Esophagus squamous epithelium (tissue), 5 donors: ENCODE measurements around the gene KIF7. TPM values are rescaled to one million over a fixed set of nuclear protein-coding genes. Genes with fewer than 3 reads are reported as not detected.

ENCODE experiments used
- DNase-seq: peaks from one replicate; lab custom pipeline; 2025; lab: John Stamatoyannopoulos, UW
- H3K27ac ChIP-seq, 4 donors: fragments of 200-600 bp; sonication (generic); one replicate each; pipeline ENCODE4 v1.5.1; 2016 to 2019; ENCODE audit warnings: mild to moderate bottlenecking in 1 of 4
- H3K27me3 ChIP-seq, 4 donors: fragments of 200-600 bp; sonication (generic); 1 replicate in 3 of 4; 2 replicates in 1 of 4; pipeline versions ENCODE4 v1.5.1 to v1.6.0; 2017 to 2021; ENCODE audit warnings: antibody characterized with exemption in 1 of 4
- H3K36me3 ChIP-seq, 3 donors: fragments of 200-600 bp; sonication (generic); one replicate each; pipeline ENCODE4 v1.5.1; 2016 to 2019
- H3K4me1 ChIP-seq, 3 donors: fragments of 200-600 bp; sonication (generic); one replicate each; pipeline ENCODE4 v1.5.1; 2017 to 2019
- H3K4me3 ChIP-seq, 4 donors: fragments of 200-600 bp; sonication (generic); 1 replicate in 3 of 4; 2 replicates in 1 of 4; pipeline ENCODE4 v1.5.1; 2016 to 2019; ENCODE audit warnings: mild to moderate bottlenecking in 2 of 4, moderate library complexity in 1 of 4
- H3K9me3 ChIP-seq, 3 donors: fragments of 200-600 bp; sonication (generic); one replicate each; pipeline ENCODE4 v1.5.1; 2016 to 2019
- CTCF ChIP-seq, 6 experiments: fragments of 450-650 bp in 4 of 6; fragments of 200-600 bp in 2 of 6; sonication (generic) in 2 of 6; IDR thresholded peaks; one replicate each; pipeline ENCODE4 v1.5.1; 2016 to 2019; ENCODE audit warnings: antibody characterized with exemption in 6 of 6, mild to moderate bottlenecking in 4 of 6, moderate library complexity in 4 of 6
- POLR2A ChIP-seq, 4 donors: fragments of 450-650 bp; IDR thresholded peaks; one replicate each; pipeline ENCODE4 v1.6.1; 2017; ENCODE audit warnings: antibody characterized with exemption in 4 of 4, mild to moderate bottlenecking in 4 of 4, moderate library complexity in 3 of 4
- WGBS, 2 donors: methylation state at CpG; one replicate each; pipeline ENCODE4 v1.1.5; 2018; 5-methylcytosine and 5-hydroxymethylcytosine counted together
- intact Hi-C: fragments of 100-400 bp; cut with DNase I; formaldehyde crosslinking; loops from one replicate; pipeline ENCODE4 v1.15.0; 2022
- total RNA-seq, 4 donors: library from RNA; depleted of rRNA; stranded (reverse); fragments of >200 nt; gene quantifications; one replicate each; pipeline ENCODE4 v1.1.0, GENCODE V29; 2016
- donor health status: DM: yes; HTN: yes; CAD: no.

KIF7 gene
- total RNA-seq, 4 donors from 2014 or later = 0.35 to 3.4 (median 0.54) TPM

- Histone ChIP-seq H3K27ac (no peak overlapping the region), H3K4me3 (no peak overlapping the region), H3K9me3 (no peaks in the 10 kb centered on the region), H3K4me1 (peaks cover 0 to 3% (median 0%) of the 10 kb centered on the region in 3 donors), H3K36me3 (peaks cover 0 to 14% (median 0%) of the 10 kb centered on the region in 3 donors), H3K27me3 (no peaks in the 10 kb centered on the region)
- WGBS, 2 donors = 91 to 95% methylated on average over 2 to 4 of the region's 16 CpGs
- DNase-seq = no peak
- intact Hi-C loops = no loop called here
- TF ChIP-seq CTCF (IDR thresholded peaks at IDR 0.05) (no peak), POLR2A (IDR thresholded peaks at IDR 0.05) (no peak)
These were observed 13.2 kb downstream of the KIF7 start for GRCh38 chr15:89642106-89642505.

GRCh38 chr15:89641053-89641452 lies 14.2 kb downstream of the KIF7 start:
- Histone ChIP-seq H3K36me3 (peaks cover 0 to 14% (median 0%) of the 10 kb centered on the region in 3 donors), H3K4me1 (no peaks in the 10 kb centered on the region), H3K27me3 (no peaks in the 10 kb centered on the region), H3K4me3 (no peak overlapping the region), H3K9me3 (no peaks in the 10 kb centered on the region), H3K27ac (no peak overlapping the region)
- DNase-seq = no peak
- no peak for TF ChIP-seq POLR2A (IDR thresholded peaks at IDR 0.05)
- TF ChIP-seq CTCF (IDR thresholded peaks at IDR 0.05) = no peak
- intact Hi-C loops = no loop called here
- 81 to 85% methylated on average over 5 of the region's 5 CpGs for WGBS, 2 donors

- DNase-seq = no peak
- H3K9me3 ChIP-seq = no peaks in the 10 kb centered on the region
- intact Hi-C loops = no loop called here
These were observed 15.0 kb downstream of the KIF7 start for GRCh38 chr15:89640245-89640644.

GRCh38 chr15:89633585-89633984 lies 21.7 kb downstream of the KIF7 start:
- H3K9me3 ChIP-seq = no peaks in the 10 kb centered on the region
- intact Hi-C loops = no loop called here
- H3K4me1 ChIP-seq = no peaks in the 10 kb centered on the region
- H3K27ac ChIP-seq = no peak overlapping the region
- no peak overlapping the region for H3K4me3 ChIP-seq
- peaks cover 7 to 50% (median 21%) of the 10 kb centered on the region in 3 donors for H3K36me3 ChIP-seq
- 93 to 98% methylated on average over 3 to 12 of the region's 23 CpGs for WGBS, 2 donors
- no peak for TF ChIP-seq POLR2A (IDR thresholded peaks at IDR 0.05)
- TF ChIP-seq CTCF (IDR thresholded peaks at IDR 0.05) = no peak
- H3K27me3 ChIP-seq = no peaks in the 10 kb centered on the region
- no peak for DNase-seq

More at GRCh38 chr15:89640245-89640644, 15.0 kb downstream of the KIF7 start:
- TF ChIP-seq POLR2A (IDR thresholded peaks at IDR 0.05) (no peak), CTCF (IDR thresholded peaks at IDR 0.05) (no peak)
- Histone ChIP-seq H3K4me1 (no peaks in the 10 kb centered on the region), H3K4me3 (no peak overlapping the region), H3K27ac (no peak overlapping the region), H3K36me3 (peaks cover 0 to 14% (median 0%) of the 10 kb centered on the region in 3 donors), H3K27me3 (no peaks in the 10 kb centered on the region)
- 96 to 98% methylated on average over 5 of the region's 5 CpGs for WGBS, 2 donors

GRCh38 chr15:89632563-89633430 lies 22.5 kb downstream of the KIF7 start:
- Histone ChIP-seq H3K9me3 (no peaks in the 10 kb centered on the region), H3K27ac (no peak overlapping the region), H3K4me1 (no peaks in the 10 kb centered on the region), H3K4me3 (no peak overlapping the region), H3K36me3 (peaks cover 7 to 58% (median 29%) of the 10 kb centered on the region in 3 donors), H3K27me3 (no peaks in the 10 kb centered on the region)
- 96 to 97% methylated on average over 8 to 13 of the region's 18 CpGs for WGBS, 2 donors
- DNase-seq = no peak
- intact Hi-C loops = no loop called here
- TF ChIP-seq CTCF (IDR thresholded peaks at IDR 0.05) (no peak), POLR2A (IDR thresholded peaks at IDR 0.05) (no peak)
